Thymus (tissue), 14 donors: ENCODE measurements around the gene MMP1. TPM values are rescaled to one million over a fixed set of nuclear protein-coding genes. Genes with fewer than 3 reads are reported as not detected.

Experiments used
- DNase-seq, 9 donors: peaks; one replicate each; pipeline ENCODE4 v3.0.0-alpha.2; 2013; ENCODE audit warnings: low spot score in 9 of 9, low read depth in 6 of 9, missing footprints in 1 of 9
- H3K27ac ChIP-seq, 2 donors: one replicate each; pipeline ENCODE4 v1.5.1; 2013; ENCODE audit warnings: control low read depth in 1 of 2, low read depth in 1 of 2, low read length in 1 of 2, mild to moderate bottlenecking in 1 of 2, moderate library complexity in 1 of 2
- H3K27me3 ChIP-seq, 2 donors: one replicate each; pipeline ENCODE4 v1.5.1; 2013; ENCODE audit warnings: low read length in 1 of 2; ENCODE audit not compliant: control insufficient read depth in 2 of 2, insufficient read depth in 1 of 2
- H3K36me3 ChIP-seq, 2 donors: one replicate each; pipeline ENCODE4 v1.5.1; 2013; ENCODE audit warnings: low read length in 1 of 2, mild to moderate bottlenecking in 1 of 2, moderate library complexity in 1 of 2; ENCODE audit not compliant: control insufficient read depth in 2 of 2, insufficient read depth in 2 of 2
- H3K4me1 ChIP-seq, 2 donors: one replicate each; pipeline ENCODE4 v1.5.1; 2013; ENCODE audit warnings: low read length in 2 of 2; ENCODE audit not compliant: control insufficient read depth in 2 of 2, insufficient read depth in 2 of 2
- H3K4me3 ChIP-seq, 2 donors: one replicate each; pipeline ENCODE4 v1.5.1; 2013; ENCODE audit warnings: low read length in 2 of 2, control low read depth in 1 of 2, mild to moderate bottlenecking in 1 of 2
- H3K9me3 ChIP-seq, 2 donors: one replicate each; pipeline ENCODE4 v1.5.1; 2013; ENCODE audit warnings: low read length in 1 of 2, mild to moderate bottlenecking in 1 of 2; ENCODE audit not compliant: control insufficient read depth in 2 of 2, insufficient read depth in 1 of 2
- WGBS: extraction: QIAGEN DNeasy Blood & Tissue Kit; methylation state at CpG from one replicate; pipeline ENCODE4 v1.1.7; 2013; 5-methylcytosine and 5-hydroxymethylcytosine counted together
- long read RNA-seq, 10 donors: transcript quantifications; one replicate each; lab custom pipeline, GENCODE V29; 2026
- polyA plus RNA-seq: library from polyadenylated mRNA; stranded (reverse); fragments of 200-250 nt; gene quantifications from one replicate; pipeline ENCODE4 v1.2.3, GENCODE V29; 2013
- total RNA-seq: library from RNA; stranded (reverse); fragments of 120-200 nt; gene quantifications from one replicate; pipeline ENCODE4 v1.2.4, GENCODE V29; 2013
- donor health status: healthy.

The MMP1 gene
- total RNA-seq: 1.8 TPM
- polyA plus RNA-seq: 2.5 TPM
- long read RNA-seq, donor 1: 0 reads
- long read RNA-seq, donor 2: 0 reads
- long read RNA-seq, donor 3: 0 reads
- long read RNA-seq, donor 4: 0 reads
- long read RNA-seq, donor 5: 0 reads
- long read RNA-seq, donor 6: 0 reads
- long read RNA-seq, donor 7: 0 reads
- long read RNA-seq, donor 8: 0 reads
- long read RNA-seq, donor 9: 0 reads
- long read RNA-seq, donor 10: 0 reads

DNA sequence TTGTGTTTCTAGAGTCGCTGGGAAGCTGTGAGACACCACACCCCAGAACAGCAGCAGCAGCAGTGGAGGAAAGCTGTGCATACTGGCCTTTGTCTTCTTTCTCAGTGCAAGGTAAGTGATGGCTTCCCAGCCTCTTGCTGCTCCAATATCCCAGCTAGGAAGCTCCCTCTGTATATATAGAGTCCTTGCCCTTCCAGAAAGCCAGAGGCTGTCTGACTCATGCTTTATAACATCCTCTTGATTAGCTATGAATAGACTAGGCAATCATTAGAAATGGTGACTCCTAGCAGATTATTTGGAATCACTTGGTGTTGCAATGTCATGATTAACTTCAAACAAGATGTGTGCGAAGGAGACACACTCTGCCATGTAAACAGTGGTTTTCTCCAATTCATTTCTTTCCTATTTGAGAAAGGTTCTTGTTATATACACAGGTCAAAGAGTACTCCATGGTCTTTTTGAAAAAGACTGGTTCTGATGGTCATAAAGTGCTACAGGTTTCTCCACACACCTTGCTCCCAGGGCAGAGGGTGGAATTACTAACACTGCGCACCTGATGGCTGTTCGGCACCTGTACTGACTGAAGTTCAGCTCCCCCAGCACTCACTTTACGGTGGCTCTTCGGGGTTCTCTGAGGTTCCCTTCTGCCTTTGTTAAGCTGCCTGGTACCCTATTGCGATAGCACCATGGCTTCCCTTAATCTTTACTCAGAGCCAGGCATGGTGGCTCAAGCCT, at the start of gene MMP1:
MMP1 (minus strand) TSS at position 149 of the 735 bp plus-strand sequence; CDS start at position 81, 68 bp downstream.
- H3K27me3 ChIP-seq: no peaks in the 10 kb centered on the region
- whole genome bisulfite sequencing: 96% methylated on average over 7 of the region's 7 CpGs
- H3K9me3 ChIP-seq: no peaks in the 10 kb centered on the region
- no peaks in the 10 kb centered on the region for H3K4me1 ChIP-seq
- no peak for DNase-seq
- no peaks in the 10 kb centered on the region for H3K36me3 ChIP-seq
- H3K4me3 ChIP-seq: no peak within 1 kb of the TSS
- no peak within 1 kb of the TSS for H3K27ac ChIP-seq

DNA sequence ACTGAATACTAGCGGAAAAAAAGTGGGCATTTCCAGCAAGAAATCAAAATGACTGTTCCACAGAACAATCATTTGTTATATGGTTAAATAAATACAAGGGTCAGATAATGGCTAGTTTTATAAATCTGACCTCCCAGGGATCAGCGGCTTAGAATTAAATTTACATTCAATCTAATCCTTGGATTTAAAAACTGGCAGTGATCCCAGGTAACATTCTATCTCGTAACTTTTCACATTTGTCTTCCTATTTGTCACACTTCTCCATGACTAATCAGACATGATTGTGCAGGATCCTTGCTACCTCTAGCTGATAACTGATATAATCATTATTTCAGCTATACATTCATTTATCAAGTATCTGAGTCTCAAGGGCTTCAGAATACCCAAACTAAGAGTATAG, 48.3 kb upstream of the MMP1 start:
- Histone ChIP-seq H3K4me3 (no peak overlapping the region), H3K9me3 (no peaks in the 10 kb centered on the region), H3K27me3 (no peaks in the 10 kb centered on the region), H3K27ac (no peak overlapping the region), H3K36me3 (no peaks in the 10 kb centered on the region), H3K4me1 (no peaks in the 10 kb centered on the region)
- no peak for DNase-seq
- WGBS: 90% methylated on average over 3 of the region's 3 CpGs

DNA sequence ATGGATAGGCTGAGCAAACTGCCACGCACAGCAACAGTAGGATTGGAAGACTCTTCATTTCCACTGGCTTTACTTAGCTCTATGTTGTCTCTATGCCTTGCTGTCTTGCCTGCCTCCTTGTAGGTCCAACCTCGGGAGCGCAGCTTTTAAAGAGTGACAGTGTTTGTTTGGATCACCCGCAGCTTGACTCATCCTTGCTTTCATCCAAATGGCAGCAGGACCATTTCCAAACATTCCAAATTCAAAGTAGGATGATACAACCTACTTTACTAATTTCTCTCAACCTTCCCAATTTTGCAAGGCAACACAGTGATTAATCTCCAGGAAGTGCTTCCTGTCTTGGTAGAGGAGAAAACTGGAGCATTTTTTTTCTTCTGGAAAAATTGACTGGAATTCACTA, 45.5 kb upstream of the MMP1 start, which contains the start of gene MMP3:
MMP3 (minus strand) TSS at position 121 of the 400 bp plus-strand sequence; CDS start at position 58, 63 bp downstream.
- WGBS: 96% methylated on average over 4 of the region's 4 CpGs
- no peaks in the 10 kb centered on the region for H3K9me3 ChIP-seq
- H3K36me3 ChIP-seq: no peaks in the 10 kb centered on the region
- H3K27me3 ChIP-seq: no peaks in the 10 kb centered on the region
- no peak within 1 kb of the TSS for H3K4me3 ChIP-seq
- no peak within 1 kb of the TSS for H3K27ac ChIP-seq
- no peaks in the 10 kb centered on the region for H3K4me1 ChIP-seq
- DNase-seq: no peak

DNA sequence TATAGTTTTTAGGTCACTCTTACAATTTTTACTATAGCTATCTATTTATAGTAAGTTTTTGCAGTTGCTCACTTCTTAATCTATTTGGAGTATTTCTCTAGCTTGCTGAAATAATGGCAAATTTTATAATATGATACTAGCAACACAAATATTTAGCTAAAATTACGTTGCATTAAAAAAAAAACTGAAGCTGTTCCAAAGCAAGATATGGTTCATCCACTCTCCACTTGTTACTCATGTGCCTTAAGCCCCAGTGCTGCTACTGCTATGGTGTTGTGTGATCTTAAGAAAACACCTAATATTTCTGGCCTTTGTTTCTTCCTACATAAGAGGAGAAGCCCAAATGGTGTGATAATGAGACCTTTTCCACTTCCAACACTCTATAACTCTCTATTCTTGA, 45.0 kb upstream of the MMP1 start:
- H3K36me3 ChIP-seq: no peaks in the 10 kb centered on the region
- 68% methylated on average over 1 of the region's 1 CpG for WGBS
- H3K4me3 ChIP-seq: no peak overlapping the region
- H3K4me1 ChIP-seq: no peaks in the 10 kb centered on the region
- H3K9me3 ChIP-seq: no peaks in the 10 kb centered on the region
- H3K27ac ChIP-seq: no peak overlapping the region
- H3K27me3 ChIP-seq: no peaks in the 10 kb centered on the region
- no peak for DNase-seq

DNA sequence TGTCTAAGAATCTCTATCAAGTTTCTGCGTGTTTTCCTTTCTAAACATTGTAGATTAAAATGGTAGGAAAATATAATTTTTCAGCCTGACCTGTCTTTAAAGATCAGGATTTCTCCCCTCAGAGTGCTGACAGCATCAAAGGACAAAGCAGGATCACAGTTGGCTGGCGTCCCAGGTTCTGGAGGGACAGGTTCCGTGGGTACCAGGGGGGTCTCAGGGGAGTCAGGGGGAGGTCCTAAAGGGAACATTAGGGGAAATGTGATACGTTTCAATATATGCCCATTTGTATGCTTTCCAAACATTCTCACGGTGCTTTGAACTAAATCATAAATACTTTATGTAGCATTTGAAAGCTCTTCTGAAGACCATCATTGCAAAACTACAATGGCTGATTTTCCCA, 42.1 kb upstream of the MMP1 start:
- H3K27me3 ChIP-seq: no peaks in the 10 kb centered on the region
- H3K4me1 ChIP-seq: no peaks in the 10 kb centered on the region
- no peak overlapping the region for H3K27ac ChIP-seq
- DNase-seq: no peak
- 80% methylated on average over 5 of the region's 5 CpGs for WGBS
- no peaks in the 10 kb centered on the region for H3K36me3 ChIP-seq
- H3K4me3 ChIP-seq: no peak overlapping the region
- H3K9me3 ChIP-seq: no peaks in the 10 kb centered on the region

DNA sequence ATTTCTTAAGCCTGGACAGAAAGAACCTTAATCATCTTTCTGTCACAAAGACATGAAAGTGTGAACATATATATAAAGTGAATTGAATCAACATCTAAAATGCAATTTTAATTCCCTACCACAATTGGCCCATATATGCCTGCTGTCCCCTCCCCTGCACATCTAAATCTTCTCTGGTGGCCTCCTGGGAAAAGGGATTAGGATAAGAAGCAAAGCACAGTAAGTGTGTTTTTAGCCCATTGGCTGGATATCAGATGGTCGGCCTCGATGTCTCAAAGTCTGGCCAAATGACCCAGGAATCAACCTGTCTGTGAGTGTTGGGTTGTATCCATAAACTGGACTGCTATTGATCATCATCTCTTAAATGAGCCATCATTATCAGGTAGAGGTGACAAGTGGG, 39.7 kb upstream of the MMP1 start:
- 97% methylated on average over 2 of the region's 2 CpGs for WGBS
- no peak for DNase-seq
- Histone ChIP-seq H3K9me3 (no peaks in the 10 kb centered on the region), H3K4me1 (no peaks in the 10 kb centered on the region), H3K4me3 (no peak overlapping the region), H3K27ac (no peak overlapping the region), H3K36me3 (no peaks in the 10 kb centered on the region), H3K27me3 (peaks cover 0 to under 1% of the 10 kb centered on the region in 2 donors)

DNA sequence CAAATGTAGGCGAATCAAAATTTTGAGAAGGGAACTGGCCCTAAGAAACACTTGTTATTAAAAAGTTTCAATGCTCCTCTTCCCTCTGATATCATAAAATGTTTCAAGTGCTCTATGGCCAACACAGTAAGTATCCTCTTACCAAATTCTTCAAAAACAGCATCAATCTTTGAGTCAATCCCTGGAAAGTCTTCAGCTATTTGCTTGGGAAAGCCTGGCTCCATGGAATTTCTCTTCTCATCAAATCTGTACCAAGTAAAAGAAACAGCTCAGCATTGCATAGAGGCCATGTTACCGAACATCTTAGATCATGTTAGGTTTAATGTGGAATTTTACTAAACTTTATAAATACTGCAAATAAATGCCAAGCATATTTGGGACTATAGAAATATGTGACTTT, 39.2 kb upstream of the MMP1 start:
- no peaks in the 10 kb centered on the region for H3K9me3 ChIP-seq
- DNase-seq: no peak
- H3K36me3 ChIP-seq: no peaks in the 10 kb centered on the region
- H3K4me1 ChIP-seq: no peaks in the 10 kb centered on the region
- no peak overlapping the region for H3K4me3 ChIP-seq
- no peak overlapping the region for H3K27ac ChIP-seq
- 94% methylated on average over 2 of the region's 2 CpGs for WGBS
- peaks cover 0 to 2% of the 10 kb centered on the region in 2 donors for H3K27me3 ChIP-seq

DNA sequence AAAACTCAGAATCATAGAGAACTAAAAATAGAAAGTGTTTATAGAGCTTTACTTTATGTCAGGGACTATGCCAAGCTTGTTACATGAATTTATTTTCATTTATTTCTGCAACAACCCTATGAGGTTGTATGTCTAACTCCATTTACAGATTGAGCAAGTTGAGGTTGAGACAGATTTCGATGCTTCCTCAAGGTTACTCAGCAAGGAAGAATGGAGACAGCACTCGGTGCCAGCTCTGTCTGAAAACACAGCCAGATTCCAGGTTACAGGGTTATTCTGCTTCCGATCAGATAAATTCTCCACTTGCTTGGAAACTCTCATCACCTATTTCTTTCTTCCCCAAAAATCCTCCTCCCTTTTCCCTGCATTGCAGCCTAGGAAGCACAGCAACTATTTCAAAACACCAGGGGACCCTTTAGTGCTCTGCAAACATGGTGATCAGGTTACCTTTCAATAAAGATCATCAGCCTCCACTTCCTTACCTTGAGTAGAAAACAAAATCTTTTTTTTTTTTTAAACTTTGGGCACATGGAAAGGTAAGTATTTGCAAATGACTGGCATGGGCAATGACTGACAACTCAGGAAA, 38.4 kb upstream of the MMP1 start:
- no peaks in the 10 kb centered on the region for H3K9me3 ChIP-seq
- no peaks in the 10 kb centered on the region for H3K4me1 ChIP-seq
- H3K27me3 ChIP-seq: peaks cover 0 to 8% of the 10 kb centered on the region in 2 donors
- no peak overlapping the region for H3K4me3 ChIP-seq
- WGBS: 85% methylated on average over 3 of the region's 3 CpGs
- no peak for DNase-seq
- H3K36me3 ChIP-seq: no peaks in the 10 kb centered on the region
- H3K27ac ChIP-seq: no peak overlapping the region

DNA sequence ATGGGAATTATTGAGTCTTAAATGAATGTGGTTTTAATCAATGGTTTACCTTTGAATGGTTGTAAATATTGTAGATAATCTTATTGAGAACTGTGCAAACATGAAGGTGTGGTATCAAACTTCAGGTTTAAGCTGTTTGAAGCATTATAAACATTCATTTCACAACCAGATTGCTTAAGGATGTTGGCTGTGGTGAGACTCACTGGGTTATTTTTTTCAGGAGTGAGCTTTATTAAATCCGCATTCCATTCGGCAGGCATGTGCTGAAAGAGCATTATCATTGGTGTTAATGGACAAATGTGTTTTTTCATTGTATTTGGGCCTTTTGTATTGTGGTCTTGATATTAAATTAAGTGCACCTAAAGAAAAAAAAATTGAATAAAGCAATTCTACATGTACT, 35.8 kb upstream of the MMP1 start:
- H3K27ac ChIP-seq: no peak overlapping the region
- no peak for DNase-seq
- WGBS: 96% methylated on average over 2 of the region's 2 CpGs
- peaks cover 0 to 19% of the 10 kb centered on the region in 2 donors for H3K27me3 ChIP-seq
- no peaks in the 10 kb centered on the region for H3K36me3 ChIP-seq
- no peaks in the 10 kb centered on the region for H3K4me1 ChIP-seq
- H3K4me3 ChIP-seq: no peak overlapping the region
- no peaks in the 10 kb centered on the region for H3K9me3 ChIP-seq
